Measurements from ENCODE around the gene NPFFR1. TPM values are rescaled to one million over a fixed set of nuclear protein-coding genes. Genes with fewer than 3 reads are reported as not detected.

The NPFFR1 gene
- total and polyA plus RNA-seq, 10 of the 15 experiments (the other 5 are each of a cell fraction or from before 2014, with no cell fraction given), result 0.03 TPM; not detected in 9

DNA sequence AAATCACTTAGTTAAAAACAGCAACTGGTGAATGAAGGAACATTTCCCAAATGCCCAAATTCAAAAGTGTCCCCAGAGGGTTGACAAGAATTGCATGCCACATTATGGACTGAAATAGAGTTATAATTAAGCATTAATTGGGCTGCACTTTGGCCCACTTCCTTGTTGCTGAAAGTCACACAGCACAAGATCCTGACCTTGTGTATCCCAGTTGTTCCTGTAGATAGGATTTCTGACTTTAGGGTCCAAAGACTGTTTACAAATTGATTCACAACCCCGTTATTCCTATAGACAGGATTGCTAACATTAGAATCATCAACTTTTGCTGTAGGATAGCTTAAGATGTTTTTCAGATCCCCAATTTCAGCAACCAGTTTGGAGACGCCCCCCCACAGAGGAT is 31.5 kb upstream of the NPFFR1 start:
- intact Hi-C loops (cut with micrococcal nuclease; ENCODE audit: unreplicated experiment), result no loop called here
- TF ChIP-seq CREM (IDR thresholded peaks at IDR 0.05; ENCODE audit: low read depth), result no peak
- TF ChIP-seq DPF2 (IDR thresholded peaks at IDR 0.05), result no peak
- no peak for TF ChIP-seq BMI1 (IDR thresholded peaks at IDR 0.05; ENCODE audit: borderline replicate concordance)
- no peak for TF ChIP-seq NBN (IDR thresholded peaks at IDR 0.05)
- TF ChIP-seq ZBED1 (IDR thresholded peaks at IDR 0.05; ENCODE audit: borderline replicate concordance), result no peak
- no peak for TF ChIP-seq ZNF207 (IDR thresholded peaks at IDR 0.05; ENCODE audit: borderline replicate concordance)
- TF ChIP-seq, protein P1, sequence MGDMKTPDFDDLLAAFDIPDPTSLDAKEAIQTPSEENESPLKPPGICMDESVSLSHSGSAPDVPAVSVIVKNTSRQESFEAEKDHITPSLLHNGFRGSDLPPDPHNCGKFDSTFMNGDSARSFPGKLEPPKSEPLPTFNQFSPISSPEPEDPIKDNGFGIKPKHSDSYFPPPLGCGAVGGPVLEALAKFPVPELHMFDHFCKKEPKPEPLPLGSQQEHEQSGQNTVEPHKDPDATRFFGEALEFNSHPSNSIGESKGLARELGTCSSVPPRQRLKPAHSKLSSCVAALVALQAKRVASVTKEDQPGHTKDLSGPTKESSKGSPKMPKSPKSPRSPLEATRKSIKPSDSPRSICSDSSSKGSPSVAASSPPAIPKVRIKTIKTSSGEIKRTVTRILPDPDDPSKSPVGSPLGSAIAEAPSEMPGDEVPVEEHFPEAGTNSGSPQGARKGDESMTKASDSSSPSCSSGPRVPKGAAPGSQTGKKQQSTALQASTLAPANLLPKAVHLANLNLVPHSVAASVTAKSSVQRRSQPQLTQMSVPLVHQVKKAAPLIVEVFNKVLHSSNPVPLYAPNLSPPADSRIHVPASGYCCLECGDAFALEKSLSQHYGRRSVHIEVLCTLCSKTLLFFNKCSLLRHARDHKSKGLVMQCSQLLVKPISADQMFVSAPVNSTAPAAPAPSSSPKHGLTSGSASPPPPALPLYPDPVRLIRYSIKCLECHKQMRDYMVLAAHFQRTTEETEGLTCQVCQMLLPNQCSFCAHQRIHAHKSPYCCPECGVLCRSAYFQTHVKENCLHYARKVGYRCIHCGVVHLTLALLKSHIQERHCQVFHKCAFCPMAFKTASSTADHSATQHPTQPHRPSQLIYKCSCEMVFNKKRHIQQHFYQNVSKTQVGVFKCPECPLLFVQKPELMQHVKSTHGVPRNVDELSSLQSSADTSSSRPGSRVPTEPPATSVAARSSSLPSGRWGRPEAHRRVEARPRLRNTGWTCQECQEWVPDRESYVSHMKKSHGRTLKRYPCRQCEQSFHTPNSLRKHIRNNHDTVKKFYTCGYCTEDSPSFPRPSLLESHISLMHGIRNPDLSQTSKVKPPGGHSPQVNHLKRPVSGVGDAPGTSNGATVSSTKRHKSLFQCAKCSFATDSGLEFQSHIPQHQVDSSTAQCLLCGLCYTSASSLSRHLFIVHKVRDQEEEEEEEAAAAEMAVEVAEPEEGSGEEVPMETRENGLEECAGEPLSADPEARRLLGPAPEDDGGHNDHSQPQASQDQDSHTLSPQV (IDR thresholded peaks at IDR 0.05), result no peak
- SMC1A ChIA-PET (ENCODE audit: uncharacterized antibody, unreplicated experiment), result interaction anchor here (0.8 to 1.6 kb wide), 3 partner anchors 39 to 94 kb away, joined by 3 to 5 read pairs (median 4); no protein-coding TSS in a partner anchor
- Histone ChIP-seq H3K27ac (ENCODE audit: control insufficient read depth, insufficient read depth) (no peak overlapping the region), H3K4me1 (ENCODE audit: control insufficient read depth, insufficient read depth, low read length) (no peaks in the 10 kb centered on the region), H3K36me3 (ENCODE audit: control insufficient read depth in 2 of 2, insufficient read depth in 2 of 2, low read length in 1 of 2) (no peaks in the 10 kb centered on the region; a peak in 3 of 4 replicates), H3K27me3 (replicated peaks in 1 of 2; ENCODE audit: control insufficient read depth in 2 of 2, insufficient read depth in 2 of 2, low read length in 1 of 2) (no peaks in the 10 kb centered on the region), H3K79me2 (ENCODE audit: control insufficient read depth, insufficient read depth, low read length) (no peaks in the 10 kb centered on the region), H3K4me3 (no peak overlapping the region), H2AFZ (ENCODE audit: control insufficient read depth, low read depth, low read length) (no peak overlapping the region), H3K9ac (ENCODE audit: control insufficient read depth, insufficient read depth, low read length) (no peak overlapping the region), H3K9me3 (replicated peaks; ENCODE audit: control insufficient read depth, insufficient read depth, low read length) (no peaks in the 10 kb centered on the region; the same call in 2 of the 3 replicates), H4K20me1 (ENCODE audit: control insufficient read depth, insufficient read depth) (no peaks in the 10 kb centered on the region), H3K4me2 (ENCODE audit: control insufficient read depth, insufficient read depth) (no peak overlapping the region)
- no peak for DNase-seq (ENCODE audit: low read depth, low spot score)
- no peak for ATAC-seq
- in situ Hi-C loops (cut with MboI), result no loop called here
- FAIRE-seq, result no peak
- no TSS peak for BruUV-seq (replicated peaks)
- POLR2A ChIA-PET, result no interaction called here
- RAD21 ChIA-PET (ENCODE audit: unreplicated experiment), result no interaction called here
- 74% methylated on average over 2 of the region's 2 CpGs for WGBS (ENCODE audit: insufficient coverage, insufficient replicate concordance, low lambda C conversion rate, missing lambda C conversion rate)
- CTCF ChIA-PET, result interaction anchor here (1.1 to 1.4 kb wide), 4 partner anchors 27 to 93 kb away, joined by 3 to 6 read pairs (median 4); no protein-coding TSS in a partner anchor
